Measurements from ENCODE around the gene BTAF1.
"Not testable (repeated sequence)": the region's sequence is repeated elsewhere in the genome, so short reads cannot be mapped to it uniquely, and the experiment has no call there.

Gene BTAF1

DNA sequence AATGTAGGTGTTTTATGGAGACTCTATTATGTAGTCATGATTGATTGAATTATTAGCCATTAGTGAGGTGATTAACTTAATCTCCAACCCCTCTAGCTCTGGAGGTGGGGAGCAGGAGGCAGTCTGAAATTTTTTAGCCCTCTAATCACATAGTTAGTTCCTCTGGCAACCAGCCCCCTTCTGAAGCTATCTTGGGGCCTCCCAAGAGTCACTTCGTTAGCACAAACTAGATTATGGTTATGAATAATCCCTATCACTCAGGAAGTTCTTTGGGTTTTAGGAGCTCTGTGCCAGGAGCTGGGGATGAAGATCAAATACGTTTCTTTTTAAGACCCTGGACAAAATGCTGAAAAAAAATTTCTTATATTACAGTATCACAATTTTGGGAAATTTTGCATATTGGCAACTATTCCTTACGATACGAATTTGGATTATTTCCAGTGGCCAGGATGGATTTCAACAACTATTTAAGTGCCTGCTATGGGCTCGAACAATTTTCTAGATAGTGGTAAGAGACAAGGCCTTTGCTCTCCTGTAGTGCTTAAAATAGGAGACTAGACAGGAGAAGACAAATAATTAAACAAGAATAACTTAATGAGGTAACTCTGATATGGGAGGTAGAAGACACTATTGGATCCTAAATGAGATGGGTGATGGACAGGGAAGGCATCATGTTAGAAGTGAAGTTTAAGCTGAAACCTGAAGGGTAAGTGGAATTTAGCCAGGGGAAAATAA lies 52.9 kb downstream of the BTAF1 start:
- no peak for DNase-seq (ENCODE audit: low read depth in 2 of 2, low spot score in 1 of 2)

- DNase-seq (ENCODE audit: low read depth in 2 of 2, low spot score in 1 of 2): no peak
Measured at GRCh38 chr10:91977491-91977890, 53.9 kb downstream of the BTAF1 start.

DNA sequence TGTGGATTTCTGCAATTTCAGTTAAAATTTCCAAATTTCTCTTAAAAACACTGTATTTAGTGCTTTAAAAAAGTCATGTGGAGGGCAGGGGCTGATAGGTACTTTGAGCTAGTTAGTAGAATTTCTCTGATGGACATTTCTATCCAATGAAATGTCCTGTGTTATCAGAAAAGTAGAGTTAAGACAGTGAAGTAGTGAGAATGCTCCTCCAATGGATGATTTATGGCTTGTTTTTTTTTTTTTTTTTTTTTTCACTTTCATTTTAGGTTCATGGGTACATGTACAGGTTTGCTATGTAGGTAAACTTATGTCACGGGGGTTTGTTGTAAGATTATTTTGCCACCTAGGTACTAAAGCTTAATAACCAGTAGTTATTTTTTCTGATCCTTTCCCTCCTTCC lies 55.0 kb downstream of the BTAF1 start:
- DNase-seq (ENCODE audit: low read depth in 2 of 2, low spot score in 1 of 2): no peak

- no peak for DNase-seq (ENCODE audit: low read depth in 2 of 2, low spot score in 1 of 2)
Measured at GRCh38 chr10:91980319-91980718, 56.7 kb downstream of the BTAF1 start.

GRCh38 chr10:91983416-91983815 lies 59.8 kb downstream of the BTAF1 start:
- no peak for DNase-seq (ENCODE audit: low read depth in 2 of 2, low spot score in 1 of 2)

- no peak for DNase-seq (ENCODE audit: low read depth in 2 of 2, low spot score in 1 of 2)
Measured at GRCh38 chr10:91987397-91988037, 63.9 kb downstream of the BTAF1 start.

- DNase-seq (ENCODE audit: low read depth in 2 of 2, low spot score in 1 of 2): no peak
Measured at GRCh38 chr10:91992031-91992430, 68.5 kb downstream of the BTAF1 start.

DNA sequence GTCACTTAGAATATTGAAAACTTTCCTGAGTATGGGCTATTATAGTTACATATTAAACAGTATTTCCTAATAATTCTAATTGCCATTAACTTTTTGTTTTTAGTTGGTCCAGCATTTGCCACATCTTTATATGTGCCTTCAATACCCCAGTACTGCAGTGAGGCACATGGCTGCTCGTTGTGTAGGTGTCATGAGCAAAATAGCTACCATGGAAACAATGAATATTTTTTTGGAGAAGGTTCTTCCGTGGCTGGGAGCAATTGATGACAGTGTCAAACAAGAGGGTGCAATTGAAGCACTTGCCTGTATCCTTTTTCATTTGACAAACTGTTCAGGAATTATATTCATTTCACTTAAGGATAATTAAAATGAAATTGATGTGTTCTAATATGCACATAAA lies 72.7 kb downstream of the BTAF1 start:
- no peak for DNase-seq (ENCODE audit: low read depth in 2 of 2, low spot score in 1 of 2)

DNA sequence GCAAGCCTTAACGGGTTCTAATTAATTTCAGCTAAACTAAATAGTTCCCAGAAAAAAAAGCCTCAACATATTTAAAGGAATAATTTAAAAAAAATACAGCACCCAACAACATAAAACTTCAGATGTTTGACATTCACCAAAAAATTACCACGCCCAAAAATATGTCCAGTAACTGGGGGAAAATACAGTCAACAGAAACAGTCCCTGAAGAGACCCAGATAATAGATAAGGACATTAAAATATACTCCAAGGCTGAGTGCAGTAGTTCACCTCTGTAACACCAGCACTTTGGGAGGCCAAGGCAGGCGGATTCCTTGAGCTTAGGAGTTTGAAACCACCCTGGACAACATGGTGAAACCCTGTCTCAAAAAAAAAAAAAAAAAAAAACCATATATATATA lies 78.0 kb downstream of the BTAF1 start:
- no peak for DNase-seq (ENCODE audit: low read depth in 2 of 2, low spot score in 1 of 2)

DNA sequence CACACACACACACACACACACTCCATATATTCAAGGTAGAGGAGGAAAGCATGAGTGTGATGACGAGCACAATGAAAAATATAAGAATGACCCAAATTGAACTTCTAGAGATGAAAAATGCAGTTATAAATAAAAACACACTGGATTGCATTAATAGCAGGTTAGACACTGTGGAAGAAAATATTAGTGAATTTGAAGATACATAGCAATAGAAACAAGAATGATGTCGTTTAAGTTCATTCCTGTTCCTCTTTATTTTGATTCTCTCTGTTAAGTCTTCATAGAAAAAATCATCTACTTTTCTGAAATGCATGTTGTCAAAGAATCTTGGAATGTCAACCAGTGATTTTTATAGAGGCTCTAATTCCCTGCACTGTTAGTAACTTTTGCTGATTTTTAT lies 78.4 kb downstream of the BTAF1 start:
- DNase-seq (ENCODE audit: low read depth in 2 of 2, low spot score in 1 of 2): no peak

DNA sequence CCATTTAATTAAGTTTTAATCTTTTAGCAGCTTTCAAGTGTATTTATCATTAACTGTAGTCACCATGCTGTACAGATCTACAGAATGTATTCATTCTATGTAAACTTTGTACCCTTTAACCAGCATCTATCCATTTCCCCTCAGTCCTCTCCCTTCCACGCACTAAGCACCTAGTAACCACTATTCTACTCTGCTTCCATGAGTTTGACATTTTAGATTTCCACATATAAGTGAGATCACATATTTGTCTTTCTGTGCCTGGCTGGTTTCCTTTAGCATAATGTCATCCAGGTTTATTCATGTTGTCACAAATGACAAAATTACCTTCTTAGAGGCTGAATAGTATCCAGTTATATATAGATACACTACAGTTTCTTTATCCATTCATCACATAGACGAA lies 79.7 kb downstream of the BTAF1 start:
- no peak for DNase-seq (ENCODE audit: low read depth in 2 of 2, low spot score in 1 of 2)

- DNase-seq (ENCODE audit: low read depth in 2 of 2, low spot score in 1 of 2): no peak
Measured at GRCh38 chr10:92005978-92006377, 82.4 kb downstream of the BTAF1 start.

DNA sequence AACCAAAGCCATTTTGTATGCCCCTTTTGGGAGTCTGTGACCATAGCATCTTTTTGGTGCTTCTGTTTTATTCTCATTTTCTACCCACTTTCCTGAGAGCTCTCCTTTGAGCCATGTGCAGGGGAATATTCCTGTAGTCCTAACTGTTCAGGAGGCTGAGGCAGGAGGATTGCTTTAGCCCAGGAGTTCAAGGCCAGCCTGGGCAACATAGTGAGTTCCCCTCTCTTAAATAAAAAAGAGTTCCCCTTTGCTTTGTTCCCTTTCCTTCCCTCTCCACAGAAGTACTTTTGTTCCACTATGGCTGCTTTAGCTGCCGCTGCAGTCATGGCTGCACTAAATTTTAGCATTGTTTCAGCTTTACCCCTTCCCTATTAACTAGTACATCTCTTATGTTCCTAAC lies 85.9 kb downstream of the BTAF1 start:
- no peak for DNase-seq (ENCODE audit: low read depth in 2 of 2, low spot score in 1 of 2)

DNA sequence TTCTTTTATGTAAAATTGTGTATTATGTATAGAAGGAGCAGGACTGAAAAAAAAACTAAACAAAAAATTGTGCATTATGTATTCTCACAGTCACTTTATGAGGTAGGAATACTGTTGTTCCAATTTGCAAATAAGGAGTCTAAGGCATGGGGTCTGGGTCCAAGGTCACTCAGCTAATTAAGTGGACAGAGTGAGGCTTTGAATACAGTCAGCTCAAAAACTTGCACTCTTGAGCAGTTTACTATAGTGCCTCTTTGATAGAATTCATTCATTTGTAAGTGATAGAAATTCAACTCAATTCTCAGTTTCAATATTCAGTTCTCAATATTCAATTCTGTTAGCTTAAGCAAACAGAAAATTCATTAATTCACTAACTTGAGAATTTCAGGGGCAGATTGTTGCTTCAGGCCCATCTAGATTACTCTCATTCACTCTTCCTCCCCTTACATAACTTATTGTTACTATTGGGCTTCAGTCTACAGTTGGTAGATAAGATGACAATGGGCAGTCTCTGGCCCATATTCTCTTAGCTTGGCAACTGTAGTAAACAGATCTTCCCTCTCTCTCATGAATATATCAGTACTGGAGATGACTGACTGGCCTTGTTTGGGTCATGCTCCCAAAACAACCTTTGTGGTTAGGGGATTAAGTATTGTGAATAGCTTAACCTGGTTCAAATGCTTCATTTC lies 86.6 kb downstream of the BTAF1 start:
- no peak for DNase-seq (ENCODE audit: low read depth in 2 of 2, low spot score in 1 of 2)

DNA sequence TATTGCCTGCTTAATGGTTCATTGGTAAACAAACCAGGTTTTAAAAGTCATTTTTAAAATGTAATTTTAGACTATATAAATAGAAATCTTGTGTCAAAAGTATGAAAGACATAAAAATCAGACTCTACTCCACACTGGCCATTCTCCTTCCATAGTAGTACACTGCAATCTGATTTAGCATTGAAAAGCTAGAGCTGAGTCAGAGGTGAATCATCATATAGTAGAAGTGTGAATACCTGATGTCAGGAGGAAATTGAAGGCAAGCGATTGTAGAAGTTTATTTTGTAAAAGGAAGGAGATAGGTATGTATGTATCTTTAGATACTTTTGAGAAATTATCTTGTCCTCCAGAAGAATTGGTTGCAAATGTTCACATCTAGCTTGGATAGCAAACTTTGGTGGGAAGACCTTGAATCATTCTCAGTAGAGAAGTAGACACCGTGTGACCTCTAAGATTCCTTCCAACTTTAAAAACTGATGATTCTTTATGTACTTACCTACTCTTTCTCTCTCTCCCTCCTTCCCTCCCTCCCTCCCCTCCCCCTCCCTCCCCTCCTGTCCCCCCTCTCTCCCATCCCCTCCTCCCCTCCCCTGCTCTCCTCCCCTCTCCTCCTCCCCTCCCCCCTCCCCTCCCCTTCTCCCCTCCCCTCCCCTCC lies 88.1 kb downstream of the BTAF1 start:
- no peak for DNase-seq (ENCODE audit: low read depth in 2 of 2, low spot score in 1 of 2)

GRCh38 chr10:92014620-92015019 lies 91.0 kb downstream of the BTAF1 start:
- no peak for DNase-seq (ENCODE audit: low read depth in 2 of 2, low spot score in 1 of 2)

- no peak for DNase-seq (ENCODE audit: low read depth in 2 of 2, low spot score in 1 of 2)
Measured at GRCh38 chr10:92024700-92025099, 101.1 kb downstream of the BTAF1 start.

- not testable (repeated sequence) for DNase-seq (ENCODE audit: low read depth in 2 of 2, low spot score in 1 of 2)
Measured at GRCh38 chr10:92025340-92025739, 101.8 kb downstream of the BTAF1 start.

DNA sequence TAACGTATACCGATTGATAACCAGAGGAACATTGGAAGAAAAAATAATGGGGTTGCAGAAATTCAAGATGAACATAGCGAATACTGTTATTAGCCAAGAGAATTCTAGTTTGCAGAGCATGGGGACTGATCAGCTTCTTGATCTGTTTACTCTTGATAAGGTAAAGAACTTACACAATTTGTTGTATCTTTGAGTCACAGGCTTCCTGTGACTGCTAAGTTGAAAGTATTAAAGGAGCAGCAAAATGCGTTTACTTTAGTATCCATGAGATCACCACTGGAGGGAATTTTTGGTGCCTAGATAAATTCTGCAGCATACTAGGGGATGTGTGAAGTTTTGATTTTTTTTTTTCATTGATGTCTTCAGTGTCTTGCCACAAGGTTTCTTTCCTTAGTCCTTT lies 103.6 kb downstream of the BTAF1 start:
- no peak for DNase-seq (ENCODE audit: low read depth in 2 of 2, low spot score in 1 of 2)

DNA sequence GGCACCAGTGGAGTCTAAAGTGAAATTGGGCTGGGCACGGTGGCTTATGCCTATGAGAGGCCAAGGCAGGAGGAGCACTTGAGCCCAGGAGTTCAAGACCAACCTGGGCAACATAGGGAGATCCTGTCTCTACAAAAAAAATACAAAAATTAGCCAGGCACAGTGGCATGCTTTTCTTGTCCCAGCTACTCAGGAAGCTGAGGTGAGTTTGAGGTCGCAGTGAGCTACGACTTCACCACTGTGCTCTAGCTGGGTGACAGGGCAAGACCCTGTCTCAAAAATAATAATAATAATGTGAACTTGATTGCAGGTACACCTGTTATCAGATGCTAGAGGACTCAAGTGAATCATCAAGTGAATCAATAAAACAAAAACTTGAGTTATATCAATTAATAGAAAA lies 108.0 kb downstream of the BTAF1 start:
- DNase-seq (ENCODE audit: low read depth in 2 of 2, low spot score in 1 of 2): no peak

DNA sequence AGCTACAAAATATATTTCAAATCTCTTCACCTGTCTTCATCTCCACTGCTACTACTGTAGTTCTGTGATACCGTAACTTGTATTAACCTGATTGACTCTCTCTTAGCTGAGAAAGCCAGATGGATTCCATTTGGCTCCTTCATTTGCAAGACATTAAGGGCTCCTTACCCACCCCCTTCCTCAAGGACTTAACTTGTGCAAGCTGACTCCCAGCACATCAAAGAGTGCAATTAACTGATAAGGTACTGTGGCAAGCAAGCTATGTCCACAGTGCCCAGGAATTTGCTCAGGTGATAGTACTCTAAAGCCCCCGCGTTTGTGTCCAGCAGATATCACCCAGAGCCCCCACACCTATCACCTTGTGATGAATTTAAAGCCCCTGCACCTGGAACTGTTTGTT lies 109.5 kb downstream of the BTAF1 start:
- DNase-seq (ENCODE audit: low read depth in 2 of 2, low spot score in 1 of 2): not testable (repeated sequence)

GRCh38 chr10:92038949-92039348 lies 115.4 kb downstream of the BTAF1 start:
- DNase-seq (ENCODE audit: low read depth in 2 of 2, low spot score in 1 of 2): no peak
